K562 (cell line): Measurements from ENCODE around the gene NDUFB3. TPM values are rescaled to one million over a fixed set of nuclear protein-coding genes. Genes with fewer than 3 reads are reported as not detected.

Experiments
- ATF1 ChIP-seq, 2 experiments: fragments of 450-650 bp in 1 of 2; IDR thresholded peaks; 2 replicates each; pipeline ENCODE4 v1.6.1; 2016; ENCODE audit warnings: missing compliant biosample characterization in 1 of 2, missing genetic modification characterization in 1 of 2
- CAMTA2 ChIP-seq: fragments of 250-450 bp; sonication (Bioruptor Pico); conservative IDR thresholded peaks from 2 replicates; pipeline ENCODE4 v1.5.1; 2022
- CBX5 ChIP-seq: IDR thresholded peaks from 2 replicates; pipeline ENCODE4 v1.6.1; 2014; ENCODE audit warnings: low read depth, borderline replicate concordance
- CEBPB ChIP-seq: fragments of 450-650 bp; IDR thresholded peaks from 2 replicates; pipeline ENCODE4 v1.6.1; 2016; ENCODE audit warnings: missing genetic modification characterization, missing compliant biosample characterization
- GABPB1 ChIP-seq: sonication (generic); formaldehyde crosslinking; IDR thresholded peaks from 2 replicates; pipeline ENCODE4 v1.8.0; 2022; ENCODE audit warnings: mild to moderate bottlenecking, missing genetic modification reagents
- HMGXB4 ChIP-seq: sonication (generic); formaldehyde crosslinking; IDR thresholded peaks from 2 replicates; pipeline ENCODE4 v1.8.1; 2023; ENCODE audit warnings: mild to moderate bottlenecking, missing genetic modification reagents
- JUN ChIP-seq, 2 experiments: sonication (generic) in 1 of 2; formaldehyde crosslinking in 1 of 2; IDR thresholded peaks; 2 replicates each; pipeline versions ENCODE4 v1.6.1 to v1.8.0; 2012 to 2022; ENCODE audit warnings: borderline replicate concordance in 2 of 2, mild to moderate bottlenecking in 2 of 2, improper control_type of control experiment in 1 of 2, low read depth in 1 of 2, low read length in 1 of 2, missing genetic modification reagents in 1 of 2
- MBD2 ChIP-seq: sonication (generic); IDR thresholded peaks from 2 replicates; pipeline ENCODE4 v1.6.1; 2016; ENCODE audit warnings: low read depth, borderline replicate concordance
- NCOA6 ChIP-seq: fragments of 450-650 bp; IDR thresholded peaks from 2 replicates; pipeline ENCODE4 v1.6.1; 2017; ENCODE audit warnings: mild to moderate bottlenecking
- NFRKB ChIP-seq: fragments of 450-650 bp; IDR thresholded peaks from 2 replicates; pipeline ENCODE4 v1.6.1; 2016; ENCODE audit warnings: low read depth
- SPI1 ChIP-seq: IDR thresholded peaks from 2 replicates; pipeline ENCODE4 v1.6.1; 2011; ENCODE audit warnings: low read depth, low read length, control low read depth, borderline replicate concordance
- TAF15 ChIP-seq: fragments of 200-400 bp; formaldehyde crosslinking; IDR thresholded peaks from 2 replicates; pipeline ENCODE4 v1.6.1; 2017; ENCODE audit warnings: mild to moderate bottlenecking, low read depth, low read length, moderate library complexity
- TCF3 ChIP-seq: sonication (generic); formaldehyde crosslinking; IDR thresholded peaks from 2 replicates; pipeline ENCODE4 v1.4.0; 2020; ENCODE audit warnings: mild to moderate bottlenecking, missing genetic modification reagents
- XRCC4 ChIP-seq: IDR thresholded peaks from one replicate; pipeline ENCODE4 v1.6.1; 2011; ENCODE audit not compliant: insufficient read depth, insufficient read length; ENCODE audit errors: extremely low read depth
- ZBTB8A ChIP-seq: fragments of 450-650 bp; IDR thresholded peaks from 2 replicates; pipeline ENCODE4 v1.6.1; 2018; ENCODE audit warnings: mild to moderate bottlenecking, moderate library complexity; ENCODE audit not compliant: partially characterized antibody
- ZFP36 ChIP-seq: fragments of 150-350 bp; IDR thresholded peaks from 2 replicates; pipeline ENCODE4 v1.6.1; 2018; ENCODE audit warnings: low read length, low read depth; ENCODE audit not compliant: partially characterized antibody
- ZNF347 ChIP-seq: fragments of 450-650 bp; formaldehyde crosslinking; IDR thresholded peaks from 2 replicates; pipeline ENCODE4 v1.4.0; 2020; ENCODE audit warnings: low read depth, mild to moderate bottlenecking, moderate library complexity
- ZNF696 ChIP-seq: fragments of 250-450 bp; sonication (Bioruptor Pico); conservative IDR thresholded peaks from 2 replicates; pipeline ENCODE4 v1.4.0; 2020; ENCODE audit warnings: mild to moderate bottlenecking, moderate library complexity
- polyA plus RNA-seq, 8 experiments: library from polyadenylated mRNA; depleted of rRNA in 4 of 8; stranded (reverse) in 5 of 8; unstranded in 3 of 8; fragments of >200 nt; fragmentation: Nextera tagmentation in 2 of 8; fragmentation: Illumina TruSeq in 1 of 8; extraction: Ambion mirVana in 2 of 8; extraction: Trizol in 1 of 8; gene quantifications; 2 replicates each; pipeline versions ENCODE4 v1.2.1 to v1.2.3, GENCODE V29; 2011 to 2014; ENCODE audit warnings: inconsistent platforms in 1 of 8, missing spikeins in 1 of 8
- total RNA-seq, 7 experiments: library from RNA; depleted of rRNA in 6 of 7; stranded (reverse); fragments of >200 nt in 6 of 7; fragmentation: Illumina TruSeq in 2 of 7; extraction: Trizol in 2 of 7; gene quantifications; 2 replicates each; pipeline versions ENCODE4 v1.2.1 to v1.2.3, GENCODE V29; 2011 to 2021; ENCODE audit warnings: low replicate concordance in 1 of 7
- TF ChIP-seq, protein P1 (sequence below): sonication (generic); formaldehyde crosslinking; IDR thresholded peaks from 2 replicates; pipeline ENCODE4 v1.4.0; 2020; ENCODE audit warnings: mild to moderate bottlenecking, missing genetic modification reagents
- TF ChIP-seq, protein P2 (sequence below): IDR thresholded peaks from 2 replicates; pipeline ENCODE4 v1.6.1; 2016; ENCODE audit warnings: missing genetic modification characterization, missing compliant biosample characterization
- TF ChIP-seq, protein P3 (sequence below), 2 experiments: fragments of 200-800 bp in 1 of 2; sonication (Bioruptor generic) in 1 of 2; sonication (generic) in 1 of 2; formaldehyde crosslinking in 1 of 2; IDR thresholded peaks in 1 of 2; conservative IDR thresholded peaks in 1 of 2; 2 replicates each; pipeline versions ENCODE4 v1.5.0 to v1.6.1; 2016 to 2020; ENCODE audit warnings: missing compliant biosample characterization in 1 of 2, missing genetic modification characterization in 1 of 2, missing genetic modification reagents in 1 of 2

The NDUFB3 gene
- total and polyA plus RNA-seq, 9 of the 15 experiments (the other 6 are each of a cell fraction or from before 2014, with no cell fraction given): 126 to 786 (median 156) TPM

- TF ChIP-seq, protein P1, sequence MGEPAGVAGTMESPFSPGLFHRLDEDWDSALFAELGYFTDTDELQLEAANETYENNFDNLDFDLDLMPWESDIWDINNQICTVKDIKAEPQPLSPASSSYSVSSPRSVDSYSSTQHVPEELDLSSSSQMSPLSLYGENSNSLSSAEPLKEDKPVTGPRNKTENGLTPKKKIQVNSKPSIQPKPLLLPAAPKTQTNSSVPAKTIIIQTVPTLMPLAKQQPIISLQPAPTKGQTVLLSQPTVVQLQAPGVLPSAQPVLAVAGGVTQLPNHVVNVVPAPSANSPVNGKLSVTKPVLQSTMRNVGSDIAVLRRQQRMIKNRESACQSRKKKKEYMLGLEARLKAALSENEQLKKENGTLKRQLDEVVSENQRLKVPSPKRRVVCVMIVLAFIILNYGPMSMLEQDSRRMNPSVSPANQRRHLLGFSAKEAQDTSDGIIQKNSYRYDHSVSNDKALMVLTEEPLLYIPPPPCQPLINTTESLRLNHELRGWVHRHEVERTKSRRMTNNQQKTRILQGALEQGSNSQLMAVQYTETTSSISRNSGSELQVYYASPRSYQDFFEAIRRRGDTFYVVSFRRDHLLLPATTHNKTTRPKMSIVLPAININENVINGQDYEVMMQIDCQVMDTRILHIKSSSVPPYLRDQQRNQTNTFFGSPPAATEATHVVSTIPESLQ (CRISPR knock-in tag): no peak
- TF ChIP-seq GABPB1 (CRISPR knock-in tag) (peak; percentile 98), ZFP36 (peak; percentile 25), ZBTB8A (no peak), CAMTA2 (CRISPR knock-in tag) (no peak), CBX5 (no peak), XRCC4 (no peak), JUN (IDR thresholded peaks at IDR 0.05; ENCODE audit: borderline replicate concordance, low read depth, low read length) (no peak), JUN (CRISPR knock-in tag; IDR thresholded peaks at IDR 0.05; ENCODE audit: borderline replicate concordance) (no peak), TCF3 (CRISPR knock-in tag) (no peak), HMGXB4 (CRISPR knock-in tag) (no peak; the same call in 1 of the 2 replicates), MBD2 (peak; percentile 92), ATF1 (CRISPR knock-in tag; IDR thresholded peaks at IDR 0.05) (no peak), ATF1 (tag; IDR thresholded peaks at IDR 0.05) (peak; percentile 83), NFRKB (peak; percentile 91), ZNF347 (CRISPR knock-in tag) (no peak), ZNF696 (CRISPR knock-in tag) (no peak), NCOA6 (no peak), CEBPB (tag) (no peak), SPI1 (no peak), TAF15 (no peak)
- TF ChIP-seq, protein P2, sequence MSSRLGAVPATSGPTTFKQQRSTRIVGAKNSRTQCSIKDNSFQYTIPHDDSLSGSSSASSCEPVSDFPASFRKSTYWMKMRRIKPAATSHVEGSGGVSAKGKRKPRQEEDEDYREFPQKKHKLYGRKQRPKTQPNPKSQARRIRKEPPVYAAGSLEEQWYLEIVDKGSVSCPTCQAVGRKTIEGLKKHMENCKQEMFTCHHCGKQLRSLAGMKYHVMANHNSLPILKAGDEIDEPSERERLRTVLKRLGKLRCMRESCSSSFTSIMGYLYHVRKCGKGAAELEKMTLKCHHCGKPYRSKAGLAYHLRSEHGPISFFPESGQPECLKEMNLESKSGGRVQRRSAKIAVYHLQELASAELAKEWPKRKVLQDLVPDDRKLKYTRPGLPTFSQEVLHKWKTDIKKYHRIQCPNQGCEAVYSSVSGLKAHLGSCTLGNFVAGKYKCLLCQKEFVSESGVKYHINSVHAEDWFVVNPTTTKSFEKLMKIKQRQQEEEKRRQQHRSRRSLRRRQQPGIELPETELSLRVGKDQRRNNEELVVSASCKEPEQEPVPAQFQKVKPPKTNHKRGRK (tag): no peak
- TF ChIP-seq, protein P3, sequence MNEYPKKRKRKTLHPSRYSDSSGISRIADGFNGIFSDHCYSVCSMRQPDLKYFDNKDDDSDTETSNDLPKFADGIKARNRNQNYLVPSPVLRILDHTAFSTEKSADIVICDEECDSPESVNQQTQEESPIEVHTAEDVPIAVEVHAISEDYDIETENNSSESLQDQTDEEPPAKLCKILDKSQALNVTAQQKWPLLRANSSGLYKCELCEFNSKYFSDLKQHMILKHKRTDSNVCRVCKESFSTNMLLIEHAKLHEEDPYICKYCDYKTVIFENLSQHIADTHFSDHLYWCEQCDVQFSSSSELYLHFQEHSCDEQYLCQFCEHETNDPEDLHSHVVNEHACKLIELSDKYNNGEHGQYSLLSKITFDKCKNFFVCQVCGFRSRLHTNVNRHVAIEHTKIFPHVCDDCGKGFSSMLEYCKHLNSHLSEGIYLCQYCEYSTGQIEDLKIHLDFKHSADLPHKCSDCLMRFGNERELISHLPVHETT (CRISPR knock-in tag; conservative IDR thresholded peaks at IDR 0.05 in 1 of 2, IDR thresholded peaks at IDR 0.05 in 1 of 2): peak in 1 of 2 experiments; percentile 77; a peak in 1 of 4 replicates
Measured at GRCh38 chr2:201071479-201072200, at the start of gene NDUFB3, which contains the start of gene HYCC2 (continued).
